ENCODE measurements around the gene RYR1. TPM values are rescaled to one million over a fixed set of nuclear protein-coding genes. Genes with fewer than 3 reads are reported as not detected.

RYR1 gene
- total and polyA plus RNA-seq, 8 donors: 1.5 to 5.8 (median 3.6) TPM

DNA sequence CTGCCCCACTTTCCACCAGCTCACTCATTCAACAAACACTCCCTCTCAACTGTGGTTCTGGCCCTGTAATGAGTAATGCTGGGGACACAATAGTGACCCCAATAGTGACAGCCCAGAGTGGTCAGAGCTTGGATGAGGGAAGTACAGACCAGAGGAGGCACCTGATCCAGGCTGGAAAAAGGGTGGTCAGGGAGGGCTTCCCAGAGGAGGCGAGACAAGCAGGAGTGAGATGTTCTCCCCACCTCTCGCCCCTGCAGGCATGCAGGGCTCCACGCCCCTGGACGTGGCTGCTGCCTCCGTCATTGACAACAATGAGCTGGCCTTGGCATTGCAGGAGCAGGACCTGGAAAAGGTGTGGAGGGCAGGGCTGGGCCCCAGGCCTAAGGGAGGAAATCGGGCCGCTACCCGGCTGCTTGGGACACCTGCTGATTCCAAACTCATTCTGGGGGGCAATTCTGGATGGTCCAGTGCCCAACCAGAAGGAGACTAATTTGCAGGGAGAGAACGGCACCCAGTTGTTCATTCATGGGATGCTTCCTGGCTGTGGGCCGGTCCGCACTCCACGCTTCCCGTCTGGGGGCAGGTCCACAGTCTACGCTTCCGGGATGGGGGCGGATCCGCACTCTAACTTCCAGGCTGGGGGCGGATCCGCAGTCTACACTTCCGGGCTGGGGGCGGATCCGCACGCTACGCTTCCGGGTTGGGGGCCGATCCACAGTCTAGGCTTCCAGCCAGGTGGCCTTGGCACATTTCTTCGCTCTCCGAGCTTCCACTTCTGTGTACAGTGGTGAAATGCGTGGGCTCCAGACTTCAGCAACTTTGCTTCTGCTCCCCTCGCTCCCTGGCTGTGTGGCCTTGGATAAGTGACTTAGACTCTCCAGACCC, 63.4 kb downstream of the RYR1 start:
- H3K36me3 ChIP-seq: no peaks in the 10 kb centered on the region
- H3K4me3 ChIP-seq: no peak overlapping the region
- H3K27ac ChIP-seq: no peak overlapping the region
- ATAC-seq (no peak), DNase-seq (no peak)
- H3K4me1 ChIP-seq: no peaks in the 10 kb centered on the region
- peaks cover 0 to 14% of the 10 kb centered on the region in 2 donors for H3K27me3 ChIP-seq
- no peaks in the 10 kb centered on the region for H3K9me3 ChIP-seq
- intact Hi-C loops (cut with DNase I): no loop called here
- TF ChIP-seq, protein P1, sequence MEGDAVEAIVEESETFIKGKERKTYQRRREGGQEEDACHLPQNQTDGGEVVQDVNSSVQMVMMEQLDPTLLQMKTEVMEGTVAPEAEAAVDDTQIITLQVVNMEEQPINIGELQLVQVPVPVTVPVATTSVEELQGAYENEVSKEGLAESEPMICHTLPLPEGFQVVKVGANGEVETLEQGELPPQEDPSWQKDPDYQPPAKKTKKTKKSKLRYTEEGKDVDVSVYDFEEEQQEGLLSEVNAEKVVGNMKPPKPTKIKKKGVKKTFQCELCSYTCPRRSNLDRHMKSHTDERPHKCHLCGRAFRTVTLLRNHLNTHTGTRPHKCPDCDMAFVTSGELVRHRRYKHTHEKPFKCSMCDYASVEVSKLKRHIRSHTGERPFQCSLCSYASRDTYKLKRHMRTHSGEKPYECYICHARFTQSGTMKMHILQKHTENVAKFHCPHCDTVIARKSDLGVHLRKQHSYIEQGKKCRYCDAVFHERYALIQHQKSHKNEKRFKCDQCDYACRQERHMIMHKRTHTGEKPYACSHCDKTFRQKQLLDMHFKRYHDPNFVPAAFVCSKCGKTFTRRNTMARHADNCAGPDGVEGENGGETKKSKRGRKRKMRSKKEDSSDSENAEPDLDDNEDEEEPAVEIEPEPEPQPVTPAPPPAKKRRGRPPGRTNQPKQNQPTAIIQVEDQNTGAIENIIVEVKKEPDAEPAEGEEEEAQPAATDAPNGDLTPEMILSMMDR (IDR thresholded peaks at IDR 0.05): no peak

DNA sequence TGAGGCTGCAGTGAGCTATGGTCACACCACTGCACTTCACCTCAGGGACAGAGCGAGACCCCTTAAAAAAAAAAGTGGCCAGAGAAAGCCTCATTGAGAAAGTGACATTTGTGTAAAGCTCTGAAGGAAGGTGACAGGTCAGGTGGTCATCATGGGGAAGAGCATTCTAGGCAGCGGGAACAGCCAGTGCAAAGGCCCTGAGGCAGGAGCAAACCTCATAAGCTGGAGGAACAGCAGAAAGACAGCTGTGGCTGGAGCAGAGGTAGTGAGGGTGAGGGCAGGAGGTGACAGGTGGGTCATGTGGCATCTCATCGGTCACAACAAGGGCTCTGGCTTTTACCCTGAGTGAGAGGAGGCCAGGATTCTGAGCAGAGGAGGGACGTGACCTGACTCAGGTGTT, 64.4 kb downstream of the RYR1 start:
- DNase-seq: no peak
- intact Hi-C loops (cut with DNase I): no loop called here
- H3K9me3 ChIP-seq: no peaks in the 10 kb centered on the region
- ATAC-seq: no peak
- H3K4me3 ChIP-seq: no peak overlapping the region
- no peaks in the 10 kb centered on the region for H3K36me3 ChIP-seq
- H3K27me3 ChIP-seq: peaks cover 0 to 13% of the 10 kb centered on the region in 2 donors
- no peaks in the 10 kb centered on the region for H3K4me1 ChIP-seq
- TF ChIP-seq, protein P1 (IDR thresholded peaks at IDR 0.05): no peak
- no peak overlapping the region for H3K27ac ChIP-seq

DNA sequence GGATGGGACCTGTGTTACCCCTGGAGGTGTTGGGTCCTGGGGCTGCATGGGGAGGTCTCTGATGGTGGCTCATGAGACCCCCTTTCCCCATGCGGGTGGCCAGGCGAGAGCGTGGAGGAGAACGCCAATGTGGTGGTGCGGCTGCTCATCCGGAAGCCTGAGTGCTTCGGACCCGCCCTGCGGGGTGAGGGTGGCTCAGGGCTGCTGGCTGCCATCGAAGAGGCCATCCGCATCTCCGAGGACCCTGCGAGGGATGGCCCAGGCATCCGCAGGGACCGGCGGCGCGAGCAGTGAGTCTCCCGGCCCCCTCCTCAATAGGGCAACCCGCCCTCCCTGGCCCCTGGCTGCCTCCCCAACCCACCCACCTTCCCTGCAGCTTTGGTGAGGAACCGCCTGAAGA, 66.0 kb downstream of the RYR1 start:
- H3K4me1 ChIP-seq: no peaks in the 10 kb centered on the region
- DNase-seq: no peak
- H3K9me3 ChIP-seq: no peaks in the 10 kb centered on the region
- H3K36me3 ChIP-seq: no peaks in the 10 kb centered on the region
- peaks cover 0 to 13% of the 10 kb centered on the region in 2 donors for H3K27me3 ChIP-seq
- no peak overlapping the region for H3K27ac ChIP-seq
- no peak for ATAC-seq
- TF ChIP-seq, protein P1 (IDR thresholded peaks at IDR 0.05): no peak
- intact Hi-C loops (cut with DNase I): no loop called here
- no peak overlapping the region for H3K4me3 ChIP-seq

DNA sequence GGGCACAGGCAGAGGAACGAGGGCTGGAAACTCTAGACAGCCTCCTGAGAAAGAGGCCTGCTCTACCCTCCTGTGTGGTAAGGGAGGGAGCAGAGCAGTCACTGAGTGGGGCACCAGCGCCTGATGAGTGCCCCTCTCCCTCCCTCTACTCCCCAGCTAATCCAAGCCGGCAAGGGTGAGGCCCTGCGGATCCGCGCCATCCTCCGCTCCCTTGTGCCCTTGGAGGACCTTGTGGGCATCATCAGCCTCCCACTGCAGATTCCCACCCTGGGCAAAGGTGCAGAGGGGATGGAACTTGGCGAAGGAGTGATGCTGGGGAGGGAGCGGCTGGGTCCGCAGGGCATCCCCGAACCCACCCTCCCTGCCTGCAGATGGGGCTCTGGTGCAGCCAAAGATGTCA, 67.0 kb downstream of the RYR1 start:
- Histone ChIP-seq H3K27ac (no peak overlapping the region), H3K9me3 (no peaks in the 10 kb centered on the region), H3K36me3 (no peaks in the 10 kb centered on the region), H3K27me3 (peaks cover 0 to 13% of the 10 kb centered on the region in 2 donors), H3K4me3 (no peak overlapping the region), H3K4me1 (no peaks in the 10 kb centered on the region)
- intact Hi-C loops (cut with DNase I): no loop called here
- TF ChIP-seq, protein P1 (IDR thresholded peaks at IDR 0.05): no peak
- DNase-seq: no peak
- ATAC-seq: no peak

DNA sequence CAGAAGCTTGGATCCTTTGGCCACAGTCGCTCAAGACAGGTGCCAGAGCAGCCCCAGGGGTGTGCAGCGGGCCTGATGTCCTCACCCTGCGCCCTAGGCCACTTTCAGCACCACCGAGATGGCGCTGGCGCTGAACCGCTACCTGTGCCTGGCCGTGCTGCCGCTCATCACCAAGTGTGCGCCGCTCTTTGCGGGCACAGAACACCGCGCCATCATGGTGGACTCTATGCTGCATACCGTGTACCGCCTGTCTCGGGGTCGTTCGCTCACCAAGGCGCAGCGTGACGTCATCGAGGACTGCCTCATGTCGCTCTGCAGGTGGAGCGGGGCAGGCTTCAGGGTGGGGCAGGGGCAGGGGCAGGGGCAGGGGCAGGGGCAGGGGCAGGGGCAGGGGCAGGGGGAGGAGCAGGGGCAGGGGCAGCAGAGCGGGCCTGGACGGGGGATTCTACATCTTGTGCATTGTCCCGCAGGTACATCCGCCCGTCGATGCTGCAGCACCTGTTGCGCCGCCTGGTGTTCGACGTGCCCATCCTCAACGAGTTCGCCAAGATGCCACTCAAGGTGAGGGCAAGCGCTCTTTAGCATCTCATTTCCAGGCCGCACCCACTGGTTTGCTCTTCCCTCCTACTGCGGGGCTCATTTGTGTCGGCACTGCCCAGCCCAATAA, 69.1 kb downstream of the RYR1 start:
- Histone ChIP-seq H3K4me3 (no peak overlapping the region), H3K36me3 (no peaks in the 10 kb centered on the region), H3K27ac (no peak overlapping the region), H3K9me3 (no peaks in the 10 kb centered on the region), H3K27me3 (peaks cover 0 to 13% of the 10 kb centered on the region in 2 donors), H3K4me1 (no peaks in the 10 kb centered on the region)
- TF ChIP-seq, protein P1 (IDR thresholded peaks at IDR 0.05): no peak
- intact Hi-C loops (cut with DNase I): no loop called here
- no peak for ATAC-seq
- DNase-seq: peak in 1 of 4 donors; percentile 71

Data from left lung (tissue), 10 donors.